GM18511 (cell line): Measurements from ENCODE around the gene KDM2B.
"Not testable (repeated sequence)": the region's sequence is repeated elsewhere in the genome, so short reads cannot be mapped to it uniquely, and the experiment has no call there.

Source experiments
- ATAC-seq: cut with Tn5 transposase; IDR thresholded peaks from one replicate; pipeline ENCODE4 v1.9.1; 2021; ENCODE audit warnings: mild to moderate bottlenecking, moderate library complexity; ENCODE audit not compliant: unreplicated experiment

Gene KDM2B

GRCh38 chr12:121590476-121591143 lies 9.8 kb upstream of the KDM2B start:
- peak; percentile 72 for ATAC-seq

GRCh38 chr12:121584885-121585284 lies 4.1 kb upstream of the KDM2B start:
- not testable (repeated sequence) for ATAC-seq

DNA sequence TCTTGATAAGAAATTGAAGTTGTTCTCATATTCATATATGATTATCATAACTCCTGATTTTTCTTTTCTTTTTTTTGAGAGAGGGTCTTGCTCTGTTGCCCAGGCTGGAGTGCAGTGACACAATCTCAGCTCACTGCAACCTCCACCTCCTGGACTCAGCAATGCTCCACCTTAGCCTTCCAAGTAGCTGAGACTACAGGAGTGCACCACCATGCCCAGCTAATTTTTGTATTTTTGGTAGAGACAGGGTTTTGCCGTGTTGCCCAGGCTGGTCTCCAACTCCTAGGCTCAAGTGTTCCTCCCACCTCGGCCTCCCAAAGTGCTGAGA lies 2.5 kb upstream of the KDM2B start:
- not testable (repeated sequence) for ATAC-seq

GRCh38 chr12:121582583-121583333 lies 1.9 kb upstream of the KDM2B start:
- ATAC-seq = no peak

DNA sequence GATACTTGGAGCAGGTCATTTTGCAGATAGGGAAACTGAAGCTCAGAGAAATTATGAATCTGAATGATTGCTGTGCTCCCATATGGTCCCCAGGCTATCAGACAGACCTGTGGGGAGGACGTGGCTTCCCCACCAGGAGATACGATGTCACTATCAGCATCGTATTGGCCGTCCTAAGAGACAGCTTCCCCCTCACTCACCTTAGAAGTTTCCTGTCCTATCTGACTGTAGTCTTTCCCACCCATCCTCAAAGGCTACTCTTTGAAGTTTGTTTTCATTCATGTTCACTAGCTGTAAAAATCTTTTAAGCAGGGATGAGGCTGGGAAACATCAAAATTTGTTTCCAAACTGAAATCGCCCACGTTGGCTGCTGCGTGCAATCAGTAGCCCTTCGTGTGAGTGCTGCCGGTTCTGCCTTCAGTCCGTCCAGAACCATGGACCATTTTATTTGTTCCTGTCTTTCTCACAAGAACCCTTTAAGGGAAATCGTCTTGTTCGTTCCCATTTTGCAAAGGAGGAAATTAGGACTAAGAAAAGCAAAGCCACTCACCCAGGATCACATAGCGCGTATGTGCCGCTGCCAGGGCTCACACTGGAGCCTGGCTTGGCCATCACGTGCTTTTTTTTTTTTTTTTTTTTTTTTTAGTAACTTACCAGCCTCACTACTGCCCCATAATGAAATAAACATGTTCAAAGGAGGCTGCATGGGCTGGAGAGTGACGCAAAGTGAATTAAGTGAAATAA lies 1.0 kb upstream of the KDM2B start:
- ATAC-seq = no peak

- peak; percentile 53 for ATAC-seq
Observed at GRCh38 chr12:121579981-121580868, 598 bp downstream of the KDM2B start.

DNA sequence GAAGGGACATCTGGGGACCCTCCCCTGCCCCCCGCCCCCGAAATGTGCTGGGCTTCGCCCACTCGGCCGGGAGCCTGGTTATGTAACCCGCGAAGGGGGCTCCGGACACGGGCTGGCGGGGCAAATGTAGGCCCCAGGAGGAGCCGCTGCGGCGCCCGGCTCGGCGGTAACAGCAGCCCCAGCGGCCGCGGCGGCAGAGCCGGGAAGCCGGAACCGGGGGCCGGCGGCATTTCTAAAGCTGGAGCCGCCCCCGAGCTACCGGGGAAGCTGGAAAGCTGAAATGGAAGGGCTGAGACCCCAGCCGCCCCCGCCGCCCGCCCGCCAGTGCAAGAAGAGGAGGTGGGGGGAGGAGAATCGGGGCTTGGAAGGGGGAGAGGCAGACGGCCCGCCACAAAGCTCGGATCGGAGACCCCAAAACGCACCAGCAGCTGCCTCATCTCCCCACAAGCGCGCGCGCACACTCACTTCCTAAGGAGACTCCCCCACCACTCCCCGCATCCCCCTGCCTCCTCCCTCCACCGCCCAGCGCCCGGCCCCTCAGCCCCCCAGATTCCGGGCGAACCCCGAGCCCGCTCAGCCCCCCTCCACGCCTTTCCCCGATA lies 1.5 kb downstream of the KDM2B start:
- no peak for ATAC-seq

DNA sequence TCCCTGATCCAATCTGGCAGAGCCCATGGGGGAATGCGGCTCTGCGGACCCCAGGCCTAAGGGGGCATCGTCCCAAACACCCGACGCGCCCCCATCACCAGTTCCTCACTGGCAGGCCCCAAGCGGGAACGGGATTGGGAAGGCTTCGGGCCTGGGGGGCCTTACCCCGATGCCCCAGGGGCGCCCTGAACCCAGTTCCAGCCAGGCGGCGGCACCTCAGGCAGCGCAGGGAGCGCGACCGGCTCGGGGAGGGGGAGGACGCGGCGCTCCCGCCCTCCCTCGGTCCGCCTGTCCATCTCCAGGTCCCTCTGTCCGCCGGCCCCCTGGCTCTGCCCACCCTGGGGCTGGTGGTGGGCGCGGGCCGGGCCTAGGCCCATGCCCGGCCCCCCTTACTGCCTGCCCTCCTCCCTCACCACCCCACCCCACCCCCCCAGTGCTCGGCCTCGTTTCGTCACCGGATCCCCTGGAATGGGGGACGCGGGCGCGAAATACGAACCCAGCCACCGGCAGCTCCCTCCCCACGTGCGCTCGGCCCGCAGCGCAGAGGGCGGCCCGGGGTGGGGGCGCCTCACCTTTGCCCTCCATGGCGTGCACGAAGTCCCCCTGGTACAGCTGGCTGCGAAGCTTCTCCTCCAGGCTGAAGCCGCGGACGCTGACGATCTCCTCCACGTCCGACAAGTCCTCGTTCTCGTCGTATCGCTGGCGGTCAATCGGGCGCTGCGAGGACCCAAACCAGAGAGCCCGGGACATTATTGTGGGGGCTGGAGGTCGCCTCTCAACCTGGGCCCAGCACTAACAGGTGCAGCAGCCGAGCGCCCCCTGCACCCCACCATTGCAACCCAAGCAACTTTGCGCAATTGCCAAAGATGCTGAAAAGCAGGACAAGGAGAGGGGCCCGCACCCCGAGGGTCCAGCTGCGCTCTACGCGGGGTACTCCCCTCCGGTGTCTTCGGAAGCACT lies 2.3 kb downstream of the KDM2B start:
- ATAC-seq = no peak

DNA sequence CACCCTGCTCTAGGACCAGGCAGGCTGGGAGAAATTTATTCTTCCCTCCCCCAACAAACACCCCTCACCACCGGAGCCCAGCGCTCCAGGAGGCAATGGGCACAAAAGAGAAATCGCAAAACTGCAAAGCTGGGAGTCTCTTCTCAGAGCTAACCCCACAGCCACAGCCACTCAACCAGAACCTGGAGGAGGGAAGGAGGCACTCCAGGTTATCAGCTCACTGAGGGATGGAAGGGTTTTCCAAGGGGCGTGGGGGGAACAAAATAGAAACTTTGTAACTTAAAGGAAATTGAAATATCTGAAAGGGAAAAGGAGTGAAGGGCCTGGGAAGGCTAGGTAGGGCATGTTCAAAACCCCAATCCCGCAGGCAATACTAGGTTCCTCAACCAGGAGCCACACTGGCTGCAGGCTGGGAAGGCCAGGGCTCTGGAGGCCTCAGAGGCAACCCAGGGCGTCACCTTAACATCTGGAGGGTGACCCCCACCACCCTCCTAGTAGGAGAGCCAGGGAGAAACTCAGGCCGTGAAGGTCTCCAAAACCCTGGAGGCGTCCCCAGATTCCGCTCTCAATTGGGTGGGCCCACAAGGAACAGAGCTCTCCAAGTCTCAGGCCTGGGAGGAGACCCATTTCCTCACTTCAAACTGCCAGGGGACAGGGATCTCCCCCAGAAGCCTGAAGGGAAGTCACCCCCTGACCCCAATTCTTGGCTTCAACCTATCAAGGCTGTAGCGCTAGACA lies 3.2 kb downstream of the KDM2B start:
- no peak for ATAC-seq

GRCh38 chr12:121576851-121577391 lies 3.9 kb downstream of the KDM2B start:
- no peak for ATAC-seq

- ATAC-seq = no peak
Observed at GRCh38 chr12:121575952-121576625, 4.7 kb downstream of the KDM2B start.

DNA sequence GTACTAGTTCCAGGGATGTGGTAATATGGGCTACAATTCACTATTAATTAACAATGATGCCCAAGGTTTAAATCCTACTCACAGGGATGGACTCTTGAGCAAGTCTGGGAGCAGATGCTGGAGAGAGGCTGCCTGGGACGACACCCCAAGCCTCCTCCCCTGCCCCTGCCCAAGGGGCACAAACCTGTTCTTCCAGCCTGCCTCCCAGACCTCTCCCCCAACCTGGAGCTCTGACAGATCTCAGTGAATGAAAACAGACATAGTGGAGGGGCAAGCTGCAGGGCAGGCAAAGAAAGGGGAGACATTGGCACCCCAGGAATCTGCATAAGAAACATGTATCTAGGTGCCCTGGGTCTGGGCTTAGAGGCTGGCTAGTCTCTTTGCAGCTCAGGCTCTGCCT lies 5.8 kb downstream of the KDM2B start:
- ATAC-seq = no peak

DNA sequence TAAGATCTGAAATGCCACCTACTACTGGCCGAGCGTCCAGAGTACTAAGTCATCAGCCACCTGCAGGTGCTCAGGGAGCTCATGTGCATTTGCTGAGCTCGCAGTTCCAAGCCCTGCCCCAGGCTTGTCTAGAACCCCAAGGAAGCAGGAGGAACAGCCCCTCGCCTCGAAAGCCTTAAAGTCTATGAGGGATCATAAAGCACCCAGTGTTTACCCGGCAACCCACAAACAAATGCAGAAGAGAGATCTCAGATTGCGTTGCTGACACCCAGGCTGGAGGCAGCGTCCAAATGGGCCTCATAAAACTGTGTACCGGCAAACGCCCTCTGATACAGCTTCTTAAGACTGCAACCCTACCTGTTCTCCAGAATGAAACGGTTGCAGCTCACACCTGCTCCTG lies 6.8 kb downstream of the KDM2B start:
- no peak for ATAC-seq

- no peak for ATAC-seq
Observed at GRCh38 chr12:121571920-121572319, 8.9 kb downstream of the KDM2B start.

GRCh38 chr12:121570467-121571283 lies 10.1 kb downstream of the KDM2B start:
- ATAC-seq = no peak

GRCh38 chr12:121568971-121569751 lies 11.7 kb downstream of the KDM2B start:
- ATAC-seq = no peak
